Stimulated activated memory B cell treated with anti-CD40 and anti-IgM and Interleukin-4, amounts not matched to agents 10 μg/mL and 1 μg/mL and 100 μg/mL, for 72 hours (primary cell): ENCODE results near the gene KLHDC8B.

Source experiments
- ATAC-seq: fragments of 150-1000 bp; cut with Tn5 transposase; 2 replicates; pipeline ENCODE4 v1.10.0; 2021
- H3K27ac Mint-ChIP-seq: one replicate; pipeline ENCODE4 v1.8.0; 2022; ENCODE audit warnings: mild to moderate bottlenecking, mixed read lengths
- H3K27me3 Mint-ChIP-seq: one replicate; pipeline ENCODE4 v1.8.0; 2022; ENCODE audit warnings: mixed read lengths
- H3K36me3 Mint-ChIP-seq: one replicate; pipeline ENCODE4 v1.8.0; 2022; ENCODE audit warnings: mixed read lengths
- H3K4me1 Mint-ChIP-seq: one replicate; pipeline ENCODE4 v1.8.0; 2022; ENCODE audit warnings: mixed read lengths
- H3K4me3 Mint-ChIP-seq: one replicate; pipeline ENCODE4 v1.8.0; 2022; ENCODE audit warnings: mild to moderate bottlenecking, moderate library complexity, mixed read lengths
- H3K9me3 Mint-ChIP-seq: one replicate; pipeline ENCODE4 v1.8.0; 2022; ENCODE audit warnings: mixed read lengths

KLHDC8B gene

GRCh38 chr3:49140080-49140479, 31.3 kb upstream of the KLHDC8B start:
- Mint-ChIP-seq H3K27me3 (peaks cover 52% of the 10 kb centered on the region), H3K4me1 (no peaks in the 10 kb centered on the region), H3K4me3 (no peak overlapping the region), H3K27ac (no peak overlapping the region), H3K9me3 (peaks cover 6% of the 10 kb centered on the region), H3K36me3 (peaks cover 6% of the 10 kb centered on the region)
- no peak for ATAC-seq

GRCh38 chr3:49148159-49148558, 23.2 kb upstream of the KLHDC8B start:
- no peak overlapping the region for H3K4me3 Mint-ChIP-seq
- H3K9me3 Mint-ChIP-seq, result no peaks in the 10 kb centered on the region
- no peaks in the 10 kb centered on the region for H3K4me1 Mint-ChIP-seq
- ATAC-seq, result no peak
- H3K36me3 Mint-ChIP-seq, result no peaks in the 10 kb centered on the region
- H3K27me3 Mint-ChIP-seq, result no peaks in the 10 kb centered on the region
- no peak overlapping the region for H3K27ac Mint-ChIP-seq

- Mint-ChIP-seq H3K4me3 (no peak overlapping the region), H3K27me3 (no peaks in the 10 kb centered on the region), H3K9me3 (no peaks in the 10 kb centered on the region), H3K27ac (no peak overlapping the region), H3K4me1 (no peaks in the 10 kb centered on the region), H3K36me3 (no peaks in the 10 kb centered on the region)
- ATAC-seq, result no peak
Observed at GRCh38 chr3:49151610-49152009, 19.8 kb upstream of the KLHDC8B start.

GRCh38 chr3:49153349-49153912, 18.0 kb upstream of the KLHDC8B start:
- Mint-ChIP-seq H3K27ac (no peak overlapping the region), H3K4me1 (peaks cover 6% of the 10 kb centered on the region)
- ATAC-seq, result no peak

GRCh38 chr3:49157289-49157688, 14.1 kb upstream of the KLHDC8B start:
- H3K27ac Mint-ChIP-seq, result no peak overlapping the region
- no peaks in the 10 kb centered on the region for H3K9me3 Mint-ChIP-seq
- H3K4me1 Mint-ChIP-seq, result peaks cover 6% of the 10 kb centered on the region
- no peaks in the 10 kb centered on the region for H3K27me3 Mint-ChIP-seq
- ATAC-seq, result no peak
- H3K36me3 Mint-ChIP-seq, result no peaks in the 10 kb centered on the region
- H3K4me3 Mint-ChIP-seq, result no peak overlapping the region

More at GRCh38 chr3:49153349-49153912, 18.0 kb upstream of the KLHDC8B start:
- Mint-ChIP-seq H3K36me3 (no peaks in the 10 kb centered on the region), H3K9me3 (no peaks in the 10 kb centered on the region), H3K4me3 (no peak overlapping the region), H3K27me3 (no peaks in the 10 kb centered on the region)

GRCh38 chr3:49158103-49158709, 13.2 kb upstream of the KLHDC8B start:
- no peaks in the 10 kb centered on the region for H3K27me3 Mint-ChIP-seq
- peaks cover 6% of the 10 kb centered on the region for H3K4me1 Mint-ChIP-seq
- no peaks in the 10 kb centered on the region for H3K36me3 Mint-ChIP-seq
- peak; percentile 76 for ATAC-seq
- no peaks in the 10 kb centered on the region for H3K9me3 Mint-ChIP-seq
- H3K27ac Mint-ChIP-seq, result no peak overlapping the region
- no peak overlapping the region for H3K4me3 Mint-ChIP-seq

- no peak for ATAC-seq
- no peak overlapping the region for H3K4me3 Mint-ChIP-seq
- no peaks in the 10 kb centered on the region for H3K9me3 Mint-ChIP-seq
- peaks cover 6% of the 10 kb centered on the region for H3K4me1 Mint-ChIP-seq
- no peak overlapping the region for H3K27ac Mint-ChIP-seq
- H3K27me3 Mint-ChIP-seq, result no peaks in the 10 kb centered on the region
- H3K36me3 Mint-ChIP-seq, result peaks cover 5% of the 10 kb centered on the region
Observed at GRCh38 chr3:49158792-49159191, 12.6 kb upstream of the KLHDC8B start.

- no peaks in the 10 kb centered on the region for H3K9me3 Mint-ChIP-seq
- peaks cover 15% of the 10 kb centered on the region for H3K36me3 Mint-ChIP-seq
- peaks cover 22% of the 10 kb centered on the region for H3K4me1 Mint-ChIP-seq
- no peak for ATAC-seq
- no peaks in the 10 kb centered on the region for H3K27me3 Mint-ChIP-seq
- H3K27ac Mint-ChIP-seq, result no peak overlapping the region
- no peak overlapping the region for H3K4me3 Mint-ChIP-seq
Observed at GRCh38 chr3:49161197-49161596, 10.2 kb upstream of the KLHDC8B start.

GRCh38 chr3:49161808-49162530, 9.4 kb upstream of the KLHDC8B start:
- peaks cover 15% of the 10 kb centered on the region for H3K36me3 Mint-ChIP-seq
- H3K4me1 Mint-ChIP-seq, result peaks cover 27% of the 10 kb centered on the region
- ATAC-seq, result no peak
- H3K27ac Mint-ChIP-seq, result no peak overlapping the region
- H3K9me3 Mint-ChIP-seq, result no peaks in the 10 kb centered on the region
- no peaks in the 10 kb centered on the region for H3K27me3 Mint-ChIP-seq
- H3K4me3 Mint-ChIP-seq, result no peak overlapping the region

- no peak for ATAC-seq
Observed at GRCh38 chr3:49162751-49163419, 8.5 kb upstream of the KLHDC8B start.

GRCh38 chr3:49163609-49164008, 7.8 kb upstream of the KLHDC8B start:
- no peak overlapping the region for H3K4me3 Mint-ChIP-seq

More at GRCh38 chr3:49162751-49163419, 8.5 kb upstream of the KLHDC8B start:
- no peak overlapping the region for H3K27ac Mint-ChIP-seq
- peaks cover 27% of the 10 kb centered on the region for H3K4me1 Mint-ChIP-seq
- peaks cover 15% of the 10 kb centered on the region for H3K36me3 Mint-ChIP-seq
- H3K9me3 Mint-ChIP-seq, result no peaks in the 10 kb centered on the region
- no peak overlapping the region for H3K4me3 Mint-ChIP-seq
- H3K27me3 Mint-ChIP-seq, result no peaks in the 10 kb centered on the region

GRCh38 chr3:49164983-49165720, 6.2 kb upstream of the KLHDC8B start:
- H3K4me3 Mint-ChIP-seq, result peak overlapping the region; percentile 98
- ATAC-seq, result no peak

More at GRCh38 chr3:49163609-49164008, 7.8 kb upstream of the KLHDC8B start:
- Mint-ChIP-seq H3K27me3 (no peaks in the 10 kb centered on the region), H3K4me1 (peaks cover 21% of the 10 kb centered on the region), H3K36me3 (peaks cover 15% of the 10 kb centered on the region), H3K9me3 (no peaks in the 10 kb centered on the region), H3K27ac (no peak overlapping the region)
- ATAC-seq, result no peak

GRCh38 chr3:49165771-49166751, 5.3 kb upstream of the KLHDC8B start, which contains the start of gene CCDC71:
CCDC71 (minus strand) TSS chr3:49166331; CDS start chr3:49164208, 2,123 bp downstream.
- ATAC-seq, result peak; percentile 89
- H3K36me3 Mint-ChIP-seq, result peaks cover 15% of the 10 kb centered on the region
- H3K27me3 Mint-ChIP-seq, result peaks cover 14% of the 10 kb centered on the region
- H3K4me3 Mint-ChIP-seq, result peak within 1 kb of the TSS; percentile 98
- H3K4me1 Mint-ChIP-seq, result peaks cover 27% of the 10 kb centered on the region
- no peaks in the 10 kb centered on the region for H3K9me3 Mint-ChIP-seq
- peak within 1 kb of the TSS; percentile 97 for H3K27ac Mint-ChIP-seq

More at GRCh38 chr3:49164983-49165720, 6.2 kb upstream of the KLHDC8B start:
- Mint-ChIP-seq H3K27me3 (peaks cover 12% of the 10 kb centered on the region), H3K27ac (peak overlapping the region; percentile 97), H3K4me1 (peaks cover 21% of the 10 kb centered on the region), H3K9me3 (no peaks in the 10 kb centered on the region), H3K36me3 (peaks cover 15% of the 10 kb centered on the region)
